ENCODE results near the gene ITPK1.
A peak's percentile ranks its signal among the peaks of the same experiment; 100 is the strongest.

ITPK1 gene

DNA sequence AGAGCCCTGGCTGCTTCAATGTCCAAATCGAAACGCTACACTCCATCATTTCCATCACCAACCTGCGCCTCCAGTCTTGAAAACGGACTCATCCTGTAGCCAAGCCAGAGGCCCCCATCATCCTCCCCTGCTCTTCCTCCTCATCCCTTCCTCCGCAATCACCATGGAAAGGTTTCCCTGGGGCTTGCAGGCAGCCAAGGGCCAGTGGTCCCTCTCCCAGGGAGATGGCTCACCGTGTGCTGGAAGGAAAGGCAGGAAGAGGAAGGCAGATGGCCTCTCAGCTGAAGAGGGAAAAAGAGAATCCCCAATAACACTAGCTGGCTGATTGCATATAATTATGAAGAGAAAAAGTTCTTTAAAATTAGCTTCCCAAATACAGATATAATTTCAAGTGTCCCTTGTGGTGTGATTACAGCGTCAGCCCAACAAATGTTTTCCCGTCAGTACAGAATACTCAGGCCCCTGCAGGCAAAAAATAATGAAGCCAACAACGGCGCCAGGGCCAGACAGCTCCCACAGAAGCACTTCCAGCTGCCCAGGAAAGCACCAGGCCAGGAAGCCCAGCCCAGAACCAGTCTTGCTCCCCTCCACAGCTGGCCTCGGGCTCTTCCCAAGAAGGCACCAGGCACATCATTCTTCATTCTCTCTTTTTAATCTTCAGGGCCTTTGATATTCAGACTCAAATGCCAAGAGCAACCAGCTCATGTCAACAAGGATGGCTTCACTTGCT lies 24.7 kb downstream of the ITPK1 start:
- H3K4me3 ChIP-seq (ENCODE audit: low read length): no peak overlapping the region
- DNase-seq (ENCODE audit: low read depth, low spot score): no peak

DNA sequence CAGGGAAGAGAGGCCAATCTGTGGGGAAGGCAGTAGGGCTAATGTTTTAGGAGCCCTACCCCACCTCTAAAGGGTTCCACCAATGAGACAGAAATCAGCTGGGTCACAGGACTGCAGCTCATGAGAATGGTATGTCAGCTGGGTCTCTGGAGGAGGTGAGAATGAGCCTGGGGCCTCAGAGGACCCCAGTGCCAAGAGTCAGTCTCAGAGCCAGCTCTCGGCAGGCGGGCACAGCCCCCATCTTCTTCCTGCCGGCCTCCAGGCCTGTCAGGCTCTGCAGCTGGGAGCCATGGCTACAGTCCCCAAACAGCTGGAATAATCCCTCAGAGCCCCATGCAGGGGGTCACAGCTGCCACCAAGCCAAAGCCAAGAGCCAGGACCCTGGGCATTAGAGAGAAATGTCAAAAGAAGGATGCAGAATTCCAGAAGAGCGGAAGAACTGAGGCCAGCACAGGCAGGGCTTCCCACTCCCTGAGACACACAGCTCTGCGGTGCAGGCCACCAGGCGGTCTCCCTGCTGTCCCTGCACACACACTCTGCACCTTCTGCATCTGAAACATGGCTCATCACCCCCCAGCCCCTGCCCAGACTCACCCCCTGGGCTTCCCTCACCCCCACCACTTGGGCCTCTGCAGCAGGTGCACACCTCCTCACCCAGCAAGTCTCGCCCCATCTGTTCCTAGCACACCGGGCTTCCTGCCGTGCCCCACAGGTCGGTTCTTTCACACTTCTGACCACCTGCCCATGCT lies 26.0 kb downstream of the ITPK1 start:
- no peak overlapping the region for H3K4me3 ChIP-seq (ENCODE audit: low read length)
- DNase-seq (ENCODE audit: low read depth, low spot score): no peak

DNA sequence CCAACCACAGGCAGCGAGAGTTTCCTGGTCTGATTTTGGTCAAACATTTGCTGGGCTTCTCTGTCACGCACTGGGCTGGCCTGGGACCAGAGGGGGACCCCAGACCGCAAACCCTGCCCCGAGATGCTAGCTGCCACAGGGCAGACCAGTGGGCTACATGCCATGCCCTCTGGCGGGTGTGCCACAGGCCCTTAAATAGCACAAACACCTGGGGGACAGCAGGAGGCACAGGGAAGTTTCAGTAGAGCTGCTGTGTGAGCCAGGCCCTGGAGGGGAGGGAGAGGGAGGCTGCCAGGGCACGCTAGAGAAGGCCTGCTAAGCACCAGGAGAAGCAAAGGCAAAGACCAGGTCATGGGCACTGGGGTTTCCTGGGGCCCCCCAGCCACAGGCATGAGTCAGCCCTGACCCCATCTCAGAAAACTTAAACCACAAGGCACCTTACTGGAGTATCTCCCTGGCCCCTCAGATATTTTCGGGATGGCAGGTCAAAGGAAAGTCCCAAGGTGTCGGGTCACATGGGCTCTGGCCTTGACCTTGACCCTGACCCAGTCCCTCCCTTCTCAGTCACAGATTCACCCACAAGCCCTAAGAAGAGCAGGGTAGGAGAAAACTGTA lies 29.2 kb downstream of the ITPK1 start:
- no peak overlapping the region for H3K4me3 ChIP-seq (ENCODE audit: low read length)
- no peak for DNase-seq (ENCODE audit: low read depth, low spot score)

DNA sequence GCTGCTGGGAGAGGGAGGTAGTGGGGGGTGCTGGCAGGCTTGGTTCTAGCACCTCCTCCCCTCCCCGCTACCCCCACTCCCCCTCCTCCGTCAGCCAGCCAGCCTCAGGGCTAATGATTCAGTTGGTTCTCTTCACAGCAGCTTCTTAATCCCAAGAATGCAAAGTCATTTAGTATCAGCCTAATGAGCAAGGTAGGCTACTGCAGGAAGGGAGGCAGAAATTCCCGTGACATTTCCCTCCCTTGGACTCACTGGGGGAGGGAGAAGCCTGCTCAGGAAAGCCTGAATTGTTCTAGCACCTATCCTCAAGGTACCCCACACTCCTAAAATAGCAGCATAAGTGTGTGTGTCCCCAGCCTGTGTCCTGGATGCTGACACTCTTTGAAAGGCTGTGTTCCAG lies 29.8 kb downstream of the ITPK1 start:
- no peak for DNase-seq (ENCODE audit: low read depth, low spot score)
- H3K4me3 ChIP-seq (ENCODE audit: low read length): no peak overlapping the region

DNA sequence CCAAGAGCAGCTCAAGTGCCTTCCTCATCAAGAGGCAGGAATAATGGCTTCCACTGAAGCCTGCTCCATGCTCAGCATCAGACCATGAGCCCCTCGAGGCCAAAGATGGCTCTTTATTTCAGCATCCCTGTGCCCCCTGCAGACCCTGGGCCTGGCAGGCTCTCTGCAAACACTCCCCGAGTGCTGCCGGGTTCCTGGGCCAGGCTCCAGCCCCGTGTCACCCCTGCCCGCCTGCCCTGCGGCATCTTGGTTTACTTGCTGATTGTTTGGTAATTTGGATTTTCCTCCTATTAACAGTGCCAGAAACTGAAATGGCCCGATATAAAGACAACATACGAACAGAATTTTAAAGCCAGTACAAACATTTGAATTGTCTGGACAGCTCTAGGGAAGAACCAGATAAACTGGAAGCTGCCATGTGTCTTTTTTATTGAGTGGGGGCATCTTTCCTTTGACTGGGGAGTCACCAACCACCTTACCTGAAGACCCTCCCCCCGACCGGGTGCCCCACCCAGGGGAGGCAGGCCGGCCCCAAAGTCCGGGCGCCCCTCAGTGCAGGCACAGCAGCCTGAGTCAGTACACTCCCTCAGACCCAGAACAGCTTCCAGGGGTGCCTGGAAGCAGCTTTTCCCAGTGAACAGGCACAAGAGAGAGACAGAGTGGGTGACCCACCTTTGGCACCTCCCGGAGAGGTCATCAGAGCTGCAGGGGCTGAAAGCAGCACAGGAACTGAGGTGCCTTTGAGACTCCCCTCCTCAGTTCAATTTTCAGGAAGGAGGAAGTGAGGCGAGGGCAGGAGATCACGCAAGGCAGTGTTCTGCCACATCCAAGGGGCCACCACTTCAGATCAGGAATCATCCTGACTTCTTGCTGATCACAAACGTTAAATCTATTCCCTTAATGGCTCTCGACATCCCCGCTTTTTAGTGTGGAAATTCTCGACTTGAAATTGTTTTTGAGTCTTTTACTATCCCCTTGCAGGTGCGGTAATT lies 30.6 kb downstream of the ITPK1 start:
- no peak overlapping the region for H3K4me3 ChIP-seq (ENCODE audit: low read length)
- DNase-seq (ENCODE audit: low read depth, low spot score): no peak

DNA sequence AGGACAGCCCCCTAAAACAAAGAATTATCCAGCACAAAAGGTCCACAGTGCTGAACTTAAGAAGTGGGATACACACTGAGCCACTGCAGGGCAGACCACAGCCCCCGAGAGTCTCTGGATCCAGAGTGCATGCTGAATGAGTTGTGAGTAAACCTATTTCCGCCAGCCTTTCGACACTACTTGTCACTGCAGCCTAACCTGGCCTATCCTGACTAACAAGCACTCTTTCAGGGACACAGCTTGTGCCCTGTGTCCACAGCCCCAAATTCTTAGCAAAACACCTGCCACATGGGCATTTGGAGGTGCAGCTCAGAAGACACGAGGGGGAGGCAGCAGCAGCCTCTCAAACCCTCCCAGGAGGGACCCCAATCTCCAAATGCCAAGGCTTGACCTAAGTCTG lies 31.3 kb downstream of the ITPK1 start:
- H3K4me3 ChIP-seq (ENCODE audit: low read length): no peak overlapping the region
- DNase-seq (ENCODE audit: low read depth, low spot score): no peak

DNA sequence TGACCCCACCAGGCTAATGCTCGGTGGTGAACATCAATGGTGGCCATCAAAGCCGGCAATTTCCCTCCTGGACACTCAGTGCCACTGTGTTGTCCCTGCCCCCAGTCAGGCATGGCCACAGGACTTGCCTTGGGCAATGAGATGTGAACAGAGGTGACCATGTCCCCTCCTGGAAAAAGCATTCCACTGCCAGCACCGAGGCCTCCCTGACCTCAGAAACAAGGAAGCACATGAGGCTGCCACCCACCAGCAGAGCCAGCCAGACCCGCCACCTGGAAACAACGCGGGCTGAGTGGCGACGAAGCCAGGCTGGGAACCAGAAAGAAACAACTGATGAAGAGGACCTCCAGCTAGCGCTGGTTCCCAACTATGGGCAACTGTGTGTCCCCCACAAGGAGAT lies 31.8 kb downstream of the ITPK1 start:
- no peak for DNase-seq (ENCODE audit: low read depth, low spot score)
- no peak overlapping the region for H3K4me3 ChIP-seq (ENCODE audit: low read length)

DNA sequence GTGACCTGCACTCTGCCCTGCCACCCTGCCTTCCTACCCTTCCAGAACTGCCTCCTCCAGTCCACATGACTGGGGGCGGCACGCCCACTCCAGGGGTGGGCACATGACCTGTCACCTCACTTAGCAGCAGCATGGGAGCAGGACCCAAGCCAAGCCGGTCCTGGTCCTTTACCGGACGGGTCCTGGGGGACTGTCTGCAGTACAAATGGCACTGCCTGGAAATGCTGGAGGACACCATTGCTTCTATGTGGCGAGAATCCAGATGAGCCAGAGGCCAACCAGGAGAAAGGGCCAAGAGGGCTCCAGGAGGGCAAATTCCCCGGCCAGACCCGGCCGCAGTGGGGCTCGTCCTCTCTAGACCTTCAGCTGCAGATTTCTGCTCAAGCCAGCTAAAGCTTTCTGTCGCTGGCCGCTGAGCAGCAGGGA lies 33.1 kb downstream of the ITPK1 start:
- H3K4me3 ChIP-seq (ENCODE audit: low read length): no peak overlapping the region
- DNase-seq (ENCODE audit: low read depth, low spot score): no peak

DNA sequence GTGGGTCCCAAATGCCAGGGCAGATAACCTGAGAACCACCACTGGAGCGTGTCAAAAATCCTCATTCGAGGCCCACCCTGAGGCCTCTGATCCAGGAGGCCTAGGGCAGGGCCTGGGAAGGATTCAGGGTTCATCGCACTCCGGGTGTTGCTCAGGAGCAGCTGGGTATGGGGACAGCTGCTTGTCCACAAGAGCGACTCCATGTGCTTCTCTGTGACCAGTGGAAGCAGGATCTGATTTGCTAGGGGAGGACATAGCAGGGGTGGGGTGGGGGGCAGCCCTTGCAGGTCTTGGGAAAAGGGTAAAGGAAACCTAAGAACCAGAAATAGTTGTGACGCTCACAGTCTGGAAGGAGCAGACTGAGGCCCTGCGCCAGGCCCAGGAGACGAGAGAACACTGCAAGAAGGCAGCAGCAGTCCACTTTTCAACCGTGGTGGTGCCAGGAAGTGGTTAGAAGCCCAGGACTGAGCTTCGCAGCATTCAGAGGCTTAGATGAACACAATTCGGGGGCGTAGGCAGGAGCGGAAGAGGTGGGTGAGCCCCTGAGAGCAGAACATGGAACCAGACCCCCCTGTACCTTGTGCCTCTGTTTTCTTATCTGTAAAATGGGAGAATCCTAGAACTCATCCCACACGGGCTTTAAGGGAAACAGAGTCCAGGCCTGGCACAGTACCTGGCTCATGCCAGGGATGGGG lies 33.7 kb downstream of the ITPK1 start:
- peak; percentile 63 for DNase-seq (ENCODE audit: low read depth, low spot score)
- no peak overlapping the region for H3K4me3 ChIP-seq (ENCODE audit: low read length)

DNA sequence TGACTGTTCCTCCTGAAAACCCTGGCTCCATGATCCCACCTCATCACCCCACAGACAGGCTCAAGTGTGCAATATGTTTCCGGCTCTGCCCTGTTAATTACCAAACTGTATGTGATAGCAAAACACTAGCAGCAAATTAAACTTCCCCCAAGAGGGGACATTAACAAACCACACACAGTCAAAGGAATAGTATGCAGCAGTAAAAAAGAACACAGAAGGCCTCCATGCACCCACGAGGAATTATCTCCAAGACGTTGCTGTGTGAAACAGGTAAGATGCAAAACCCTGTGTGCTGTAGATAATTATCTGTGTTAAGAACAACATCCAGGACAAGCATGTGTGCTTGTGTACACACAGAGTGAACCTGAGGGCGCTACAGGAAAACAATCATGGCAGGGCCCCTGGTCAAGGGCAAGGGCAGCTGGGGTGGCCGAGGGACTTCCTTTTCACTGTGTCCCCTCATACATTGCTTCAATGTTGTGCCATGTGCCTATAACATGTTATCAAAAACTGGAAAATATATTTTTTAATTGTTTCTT lies 35.8 kb downstream of the ITPK1 start:
- DNase-seq (ENCODE audit: low read depth, low spot score): no peak
- no peak overlapping the region for H3K4me3 ChIP-seq (ENCODE audit: low read length)

DNA sequence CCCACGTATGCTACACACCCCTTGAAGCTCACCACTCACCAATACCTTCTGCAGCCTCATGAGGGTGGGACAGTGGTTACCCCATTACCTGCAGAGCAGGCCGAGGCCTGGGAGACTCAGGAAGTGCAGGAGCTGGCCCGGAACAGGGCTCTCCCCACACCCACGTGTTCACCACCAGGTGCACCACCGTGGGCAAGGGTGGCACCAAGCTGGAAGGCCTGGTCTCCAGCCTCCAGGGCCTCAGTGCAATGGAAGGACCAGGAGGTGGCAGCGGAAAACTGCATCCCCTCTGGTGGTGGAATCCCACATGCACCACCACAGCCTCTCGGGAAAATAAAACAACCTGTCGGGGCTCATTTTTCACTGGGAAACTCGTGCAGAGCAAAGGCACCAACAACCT lies 36.4 kb downstream of the ITPK1 start:
- no peak overlapping the region for H3K4me3 ChIP-seq (ENCODE audit: low read length)
- no peak for DNase-seq (ENCODE audit: low read depth, low spot score)

DNA sequence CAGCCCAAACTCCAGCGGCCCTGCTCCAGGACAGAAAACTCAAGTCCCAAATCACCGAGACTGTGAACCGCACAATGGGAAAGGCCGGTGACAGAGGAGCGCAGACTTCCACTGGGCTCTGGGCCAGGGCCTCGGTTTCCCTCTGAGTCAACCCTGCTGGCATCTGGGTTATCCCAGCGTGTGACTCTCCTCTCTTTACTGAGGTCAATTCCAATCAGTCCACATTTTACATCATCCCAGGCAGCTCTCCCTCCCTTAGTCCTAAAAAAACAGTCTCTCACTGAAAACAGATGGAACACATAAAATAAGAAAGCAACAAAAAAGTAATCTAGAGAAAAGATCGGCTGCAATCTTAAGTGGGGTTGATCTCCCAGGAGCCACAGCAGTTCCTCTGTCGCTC lies 36.9 kb downstream of the ITPK1 start:
- no peak overlapping the region for H3K4me3 ChIP-seq (ENCODE audit: low read length)
- no peak for DNase-seq (ENCODE audit: low read depth, low spot score)

DNA sequence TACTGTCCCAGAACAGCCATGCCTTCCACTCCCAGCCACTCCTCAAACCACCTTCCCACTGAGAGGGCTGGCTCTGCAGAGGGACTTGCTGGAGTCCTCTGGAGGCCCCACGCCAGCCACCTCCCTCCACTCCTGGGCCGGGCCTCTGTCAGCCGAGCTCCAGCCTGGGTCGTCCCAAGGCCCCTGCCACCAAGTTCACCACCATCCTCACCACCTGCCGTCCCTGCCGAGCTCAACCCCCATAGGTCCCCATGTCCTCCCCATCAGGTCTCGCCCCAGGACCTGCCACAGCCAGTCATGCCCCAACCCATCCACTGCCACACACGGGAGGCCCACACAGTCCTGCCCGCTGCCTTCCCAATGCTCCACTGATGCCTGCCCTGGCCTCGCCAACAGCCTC lies 39.0 kb downstream of the ITPK1 start:
- no peak overlapping the region for H3K4me3 ChIP-seq (ENCODE audit: low read length)
- no peak for DNase-seq (ENCODE audit: low read depth, low spot score)

DNA sequence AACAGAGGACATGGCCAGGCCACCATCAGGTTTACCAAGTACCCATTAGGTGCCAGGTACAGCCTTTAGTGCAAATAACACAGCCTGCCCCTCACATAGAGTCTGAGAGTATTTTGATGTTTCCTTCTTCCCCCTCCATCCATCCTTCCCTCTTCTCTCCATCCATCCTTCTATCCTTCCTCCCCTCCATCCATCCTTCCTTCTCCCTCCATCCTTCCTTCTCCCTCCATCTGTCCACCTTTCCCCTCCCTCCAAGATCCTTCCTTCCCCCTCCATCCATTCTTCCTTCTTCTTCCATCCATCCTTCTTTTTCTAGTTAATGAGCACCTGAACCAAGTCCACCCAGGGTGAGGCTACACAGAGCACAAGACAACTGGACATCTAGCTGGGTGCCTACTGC lies 39.8 kb downstream of the ITPK1 start:
- DNase-seq (ENCODE audit: low read depth, low spot score): no peak
- no peak overlapping the region for H3K4me3 ChIP-seq (ENCODE audit: low read length)

DNA sequence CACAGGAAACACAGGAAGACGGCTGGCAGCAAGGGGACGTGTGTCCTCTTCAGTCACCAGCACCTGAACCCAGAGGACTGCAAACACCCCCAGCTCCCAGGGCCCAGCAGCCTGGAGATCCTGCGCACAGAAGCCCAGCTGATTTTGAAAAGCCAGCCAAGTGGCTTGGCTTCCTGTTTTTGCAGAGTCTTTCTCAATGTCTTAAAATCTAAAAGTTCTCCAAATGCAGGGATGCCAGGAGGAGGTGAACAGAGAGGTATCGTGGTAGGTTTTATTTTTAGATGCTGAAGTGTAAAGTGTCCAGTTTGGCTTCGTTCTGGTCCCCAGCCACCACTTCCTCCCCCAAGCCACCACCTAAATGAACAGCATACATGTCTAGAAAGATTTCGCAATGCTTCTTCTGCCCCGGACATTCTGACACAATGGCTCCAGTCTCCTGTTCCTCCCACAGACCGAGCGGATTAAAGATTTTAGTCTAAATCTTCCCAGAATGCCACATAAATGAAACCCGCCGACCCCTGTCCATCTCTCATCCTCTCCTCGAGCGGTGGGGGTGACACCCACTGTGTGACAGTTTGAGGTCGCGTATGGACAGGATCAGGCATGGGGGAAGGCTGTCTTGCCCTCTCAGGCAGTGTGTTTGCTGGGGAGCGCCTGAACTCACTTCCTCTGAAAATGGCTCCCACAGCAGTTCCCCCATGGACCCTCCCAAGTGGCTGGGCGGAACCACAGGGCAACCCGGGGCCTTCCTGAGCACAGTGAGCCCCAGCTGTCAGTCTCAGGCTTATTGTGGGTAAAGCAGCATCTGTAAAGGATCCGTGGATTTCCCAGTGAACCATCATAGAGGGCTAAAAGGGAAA lies 41.6 kb downstream of the ITPK1 start:
- H3K4me3 ChIP-seq (ENCODE audit: low read length): no peak overlapping the region
- no peak for DNase-seq (ENCODE audit: low read depth, low spot score)

DNA sequence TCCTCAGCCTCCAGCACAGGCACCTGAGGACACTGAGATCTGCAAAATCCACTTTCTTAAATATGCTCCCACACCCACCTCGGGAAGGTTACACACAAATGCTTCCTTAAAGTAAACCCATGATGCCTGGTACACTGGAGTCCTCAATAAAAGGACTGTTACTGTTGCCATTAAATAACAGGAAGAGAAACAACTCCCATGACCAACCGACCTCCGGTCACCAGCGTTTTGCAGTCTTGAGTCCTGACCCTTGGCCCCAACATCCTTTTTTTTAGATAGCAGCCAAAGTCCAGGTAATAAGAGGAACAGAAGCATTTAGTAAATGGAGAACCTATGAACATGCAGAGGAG lies 42.4 kb downstream of the ITPK1 start:
- DNase-seq (ENCODE audit: low read depth, low spot score): no peak
- H3K4me3 ChIP-seq (ENCODE audit: low read length): no peak overlapping the region

DNA sequence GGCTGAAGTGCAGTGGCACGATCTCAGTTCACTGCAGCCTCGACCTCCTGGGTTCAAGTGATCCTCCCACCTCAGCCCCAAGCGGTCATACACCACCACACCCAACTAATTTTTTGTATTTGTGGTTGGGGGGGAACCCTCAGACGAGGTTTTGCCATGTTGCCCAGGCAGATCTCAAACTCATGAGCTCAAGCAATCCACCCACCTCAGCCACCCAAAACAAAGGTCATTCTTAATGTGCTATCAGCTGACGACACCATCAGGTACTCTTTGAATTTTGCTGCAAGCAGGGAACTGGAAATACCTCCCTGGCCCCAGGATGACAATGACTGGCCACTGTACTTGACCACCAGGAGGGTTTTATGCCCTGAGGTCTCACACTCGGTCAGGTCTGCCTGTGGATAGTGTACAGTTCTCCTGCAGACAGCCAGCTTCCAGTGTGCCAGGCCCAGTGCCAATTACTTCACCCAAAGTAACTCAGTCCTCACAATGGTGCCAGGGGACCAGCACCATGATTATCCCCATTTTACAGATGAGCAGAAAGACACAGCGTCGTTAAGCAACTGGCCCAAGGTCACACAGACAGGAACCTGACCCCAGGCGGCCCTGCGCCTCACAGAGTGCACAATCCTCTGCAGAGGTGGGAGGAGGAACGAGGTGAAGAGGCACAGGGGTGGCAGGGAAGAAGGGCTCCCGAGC lies 42.9 kb downstream of the ITPK1 start:
- no peak for DNase-seq (ENCODE audit: low read depth, low spot score)
- H3K4me3 ChIP-seq (ENCODE audit: low read length): no peak overlapping the region
